ENCODE data around the gene ESR1. TPM values are rescaled to one million over a fixed set of nuclear protein-coding genes. Genes with fewer than 3 reads are reported as not detected.

ESR1 gene
- total and polyA plus RNA-seq, 2 donors (not counting 1 experiment from before 2014, with no cell fraction given) = 0.06 to 0.50 TPM

- no peaks in the 10 kb centered on the region for H4K20me1 ChIP-seq (ENCODE audit: control insufficient read depth, extremely low read depth, insufficient read depth, low read length)
- H3K4me2 ChIP-seq (ENCODE audit: extremely low read depth, insufficient read depth, low read length) = no peak overlapping the region
- no peak overlapping the region for H3K27ac ChIP-seq (ENCODE audit: insufficient read depth, low read length)
- H3K9me3 ChIP-seq (ENCODE audit: control insufficient read depth, insufficient read depth, low read depth, low read length) = no peaks in the 10 kb centered on the region
- no peaks in the 10 kb centered on the region for H3K36me3 ChIP-seq (ENCODE audit: control insufficient read depth, insufficient read depth, low read length)
- no peaks in the 10 kb centered on the region for H3K79me2 ChIP-seq (ENCODE audit: control insufficient read depth, insufficient read depth, low read length)
- peak in 1 of 2 donors; percentile 78 for DNase-seq (ENCODE audit: low read depth in 2 of 2)
- no peaks in the 10 kb centered on the region for H3K4me1 ChIP-seq (ENCODE audit: control insufficient read depth, extremely low read depth, insufficient read depth, low read length)
- no peaks in the 10 kb centered on the region for H3K27me3 ChIP-seq (ENCODE audit: control insufficient read depth, insufficient read depth, low read length)
- no peak overlapping the region for H2AFZ ChIP-seq (ENCODE audit: low read length)
- H3K4me3 ChIP-seq (replicated peaks in 1 of 4; ENCODE audit: control extremely low read depth in 1 of 4, insufficient read depth in 1 of 4, low read depth in 3 of 4, low read length in 4 of 4) = no peak overlapping the region
- TF ChIP-seq CTCF (conservative IDR thresholded peaks at IDR 0.05 in 1 of 2, IDR thresholded peaks at IDR 0.05 in 1 of 2; ENCODE audit: low read depth in 1 of 2, low read length in 2 of 2) = no peak
- TF ChIP-seq EZH2 (IDR thresholded peaks at IDR 0.05; ENCODE audit: low read length, missing control alignments) = no peak
- no peak overlapping the region for H3K9ac ChIP-seq (ENCODE audit: insufficient read depth, low read length)
These were observed 247.0 kb downstream of the ESR1 start for GRCh38 chr6:152054441-152054840.

GRCh38 chr6:152055517-152055916 is 248.0 kb downstream of the ESR1 start:
- H3K27me3 ChIP-seq (ENCODE audit: control insufficient read depth, insufficient read depth, low read length) = no peaks in the 10 kb centered on the region
- H3K36me3 ChIP-seq (ENCODE audit: control insufficient read depth, insufficient read depth, low read length) = no peaks in the 10 kb centered on the region
- no peak overlapping the region for H2AFZ ChIP-seq (ENCODE audit: low read length)
- no peak overlapping the region for H3K4me3 ChIP-seq (replicated peaks in 1 of 4; ENCODE audit: control extremely low read depth in 1 of 4, insufficient read depth in 1 of 4, low read depth in 3 of 4, low read length in 4 of 4)
- TF ChIP-seq EZH2 (IDR thresholded peaks at IDR 0.05; ENCODE audit: low read length, missing control alignments) (no peak), CTCF (conservative IDR thresholded peaks at IDR 0.05 in 1 of 2, IDR thresholded peaks at IDR 0.05 in 1 of 2; ENCODE audit: low read depth in 1 of 2, low read length in 2 of 2) (no peak)
- H3K79me2 ChIP-seq (ENCODE audit: control insufficient read depth, insufficient read depth, low read length) = no peaks in the 10 kb centered on the region
- no peaks in the 10 kb centered on the region for H3K9me3 ChIP-seq (ENCODE audit: control insufficient read depth, insufficient read depth, low read depth, low read length)
- no peak for DNase-seq (ENCODE audit: low read depth in 2 of 2)
- no peak overlapping the region for H3K9ac ChIP-seq (ENCODE audit: insufficient read depth, low read length)
- H3K4me2 ChIP-seq (ENCODE audit: extremely low read depth, insufficient read depth, low read length) = no peak overlapping the region
- H4K20me1 ChIP-seq (ENCODE audit: control insufficient read depth, extremely low read depth, insufficient read depth, low read length) = no peaks in the 10 kb centered on the region
- H3K4me1 ChIP-seq (ENCODE audit: control insufficient read depth, extremely low read depth, insufficient read depth, low read length) = no peaks in the 10 kb centered on the region
- H3K27ac ChIP-seq (ENCODE audit: insufficient read depth, low read length) = no peak overlapping the region

- Histone ChIP-seq H3K27ac (ENCODE audit: insufficient read depth, low read length) (no peak overlapping the region), H3K9me3 (ENCODE audit: control insufficient read depth, insufficient read depth, low read depth, low read length) (no peaks in the 10 kb centered on the region), H3K27me3 (ENCODE audit: control insufficient read depth, insufficient read depth, low read length) (no peaks in the 10 kb centered on the region), H3K4me3 (replicated peaks in 1 of 4; ENCODE audit: control extremely low read depth in 1 of 4, insufficient read depth in 1 of 4, low read depth in 3 of 4, low read length in 4 of 4) (no peak overlapping the region), H3K79me2 (ENCODE audit: control insufficient read depth, insufficient read depth, low read length) (no peaks in the 10 kb centered on the region), H2AFZ (ENCODE audit: low read length) (no peak overlapping the region), H3K9ac (ENCODE audit: insufficient read depth, low read length) (no peak overlapping the region), H3K36me3 (ENCODE audit: control insufficient read depth, insufficient read depth, low read length) (no peaks in the 10 kb centered on the region), H3K4me1 (ENCODE audit: control insufficient read depth, extremely low read depth, insufficient read depth, low read length) (no peaks in the 10 kb centered on the region), H3K4me2 (ENCODE audit: extremely low read depth, insufficient read depth, low read length) (no peak overlapping the region), H4K20me1 (ENCODE audit: control insufficient read depth, extremely low read depth, insufficient read depth, low read length) (no peaks in the 10 kb centered on the region)
- no peak for DNase-seq (ENCODE audit: low read depth in 2 of 2)
- no peak for TF ChIP-seq EZH2 (IDR thresholded peaks at IDR 0.05; ENCODE audit: low read length, missing control alignments)
- TF ChIP-seq CTCF (conservative IDR thresholded peaks at IDR 0.05 in 1 of 2, IDR thresholded peaks at IDR 0.05 in 1 of 2; ENCODE audit: low read depth in 1 of 2, low read length in 2 of 2) = no peak
These were observed 250.5 kb downstream of the ESR1 start for GRCh38 chr6:152057832-152058498.

All from fibroblast of lung (primary cell).